ENCODE data around the gene PCYOX1L. TPM values are rescaled to one million over a fixed set of nuclear protein-coding genes. Genes with fewer than 3 reads are reported as not detected.

Gene PCYOX1L
- total RNA-seq, 3 donors from 2014 or later, result 3.2 to 6.6 (median 5.2) TPM

- intact Hi-C loops (cut with DNase I; ENCODE audit: low total_unique reads), result no loop called here
Measured at GRCh38 chr5:149313151-149313841, 44.5 kb upstream of the PCYOX1L start.

GRCh38 chr5:149314571-149315111 lies 43.2 kb upstream of the PCYOX1L start:
- Histone ChIP-seq H3K4me3 (no peak overlapping the region), H3K36me3 (no peaks in the 10 kb centered on the region), H3K27me3 (no peaks in the 10 kb centered on the region), H3K27ac (no peak overlapping the region), H3K4me1 (no peaks in the 10 kb centered on the region), H3K9me3 (no peaks in the 10 kb centered on the region)
- TF ChIP-seq POLR2A (IDR thresholded peaks at IDR 0.05) (no peak), CTCF (IDR thresholded peaks at IDR 0.05) (no peak), POLR2AphosphoS5 (IDR thresholded peaks at IDR 0.05) (no peak)
- intact Hi-C loops (cut with DNase I; ENCODE audit: low total_unique reads), result no loop called here
- DNase-seq (ENCODE audit: low spot score in 2 of 2), result no peak

More at GRCh38 chr5:149313151-149313841, 44.5 kb upstream of the PCYOX1L start:
- TF ChIP-seq POLR2A (IDR thresholded peaks at IDR 0.05), result no peak
- no peak for TF ChIP-seq POLR2AphosphoS5 (IDR thresholded peaks at IDR 0.05)
- no peak for TF ChIP-seq CTCF (IDR thresholded peaks at IDR 0.05)
- Histone ChIP-seq H3K36me3 (no peaks in the 10 kb centered on the region), H3K4me3 (no peak overlapping the region), H3K27me3 (no peaks in the 10 kb centered on the region), H3K4me1 (no peaks in the 10 kb centered on the region), H3K27ac (no peak overlapping the region), H3K9me3 (no peaks in the 10 kb centered on the region)
- no peak for DNase-seq (ENCODE audit: low spot score in 2 of 2)

GRCh38 chr5:149315753-149316152 lies 42.1 kb upstream of the PCYOX1L start:
- intact Hi-C loops (cut with DNase I; ENCODE audit: low total_unique reads), result no loop called here
- H3K36me3 ChIP-seq, result no peaks in the 10 kb centered on the region
- peaks cover 0 to 5% of the 10 kb centered on the region in 2 donors for H3K4me1 ChIP-seq
- H3K4me3 ChIP-seq, result no peak overlapping the region
- no peak for TF ChIP-seq POLR2AphosphoS5 (IDR thresholded peaks at IDR 0.05)
- TF ChIP-seq CTCF (IDR thresholded peaks at IDR 0.05), result no peak
- TF ChIP-seq POLR2A (IDR thresholded peaks at IDR 0.05), result no peak
- H3K9me3 ChIP-seq, result no peaks in the 10 kb centered on the region
- DNase-seq (ENCODE audit: low spot score in 2 of 2), result no peak
- no peak overlapping the region for H3K27ac ChIP-seq
- no peaks in the 10 kb centered on the region for H3K27me3 ChIP-seq

- TF ChIP-seq POLR2AphosphoS5 (IDR thresholded peaks at IDR 0.05) (no peak), CTCF (IDR thresholded peaks at IDR 0.05) (peak; percentile 53 to 72 (median 66))
- Histone ChIP-seq H3K36me3 (no peaks in the 10 kb centered on the region), H3K9me3 (no peaks in the 10 kb centered on the region), H3K4me3 (no peak overlapping the region), H3K27me3 (no peaks in the 10 kb centered on the region), H3K4me1 (peaks cover 0 to 7% of the 10 kb centered on the region in 2 donors), H3K27ac (no peak overlapping the region)
- intact Hi-C loops (cut with DNase I; ENCODE audit: low total_unique reads), result no loop called here
- DNase-seq (ENCODE audit: low spot score in 2 of 2), result no peak
Measured at GRCh38 chr5:149317281-149318048, 40.4 kb upstream of the PCYOX1L start.

GRCh38 chr5:149319174-149319573 lies 38.7 kb upstream of the PCYOX1L start:
- peaks cover 0 to 7% of the 10 kb centered on the region in 2 donors for H3K4me1 ChIP-seq
- TF ChIP-seq CTCF (IDR thresholded peaks at IDR 0.05), result no peak
- no peak for TF ChIP-seq POLR2AphosphoS5 (IDR thresholded peaks at IDR 0.05)
- no peak for TF ChIP-seq POLR2A (IDR thresholded peaks at IDR 0.05)
- no peaks in the 10 kb centered on the region for H3K36me3 ChIP-seq
- H3K27ac ChIP-seq, result no peak overlapping the region
- H3K27me3 ChIP-seq, result no peaks in the 10 kb centered on the region
- no peaks in the 10 kb centered on the region for H3K9me3 ChIP-seq
- no peak overlapping the region for H3K4me3 ChIP-seq
- DNase-seq (ENCODE audit: low spot score in 2 of 2), result no peak
- intact Hi-C loops (cut with DNase I; ENCODE audit: low total_unique reads), result no loop called here

All from breast epithelium (tissue), 4 donors.